ENCODE results near the gene SF3B2. TPM values are rescaled to one million over a fixed set of nuclear protein-coding genes. Genes with fewer than 3 reads are reported as not detected.

The SF3B2 gene
- 104 TPM for total RNA-seq

GRCh38 chr11:66051766-66052663 is at the start of gene SF3B2:
SF3B2 (plus strand) TSS chr11:66052364; CDS start chr11:66052385, 21 bp downstream.

GRCh38 chr11:66011785-66012303 is 40.3 kb upstream of the SF3B2 start, which contains the start of gene CST6:
CST6 (plus strand) TSS chr11:66012008; CDS start chr11:66012045, 37 bp downstream.

DNA sequence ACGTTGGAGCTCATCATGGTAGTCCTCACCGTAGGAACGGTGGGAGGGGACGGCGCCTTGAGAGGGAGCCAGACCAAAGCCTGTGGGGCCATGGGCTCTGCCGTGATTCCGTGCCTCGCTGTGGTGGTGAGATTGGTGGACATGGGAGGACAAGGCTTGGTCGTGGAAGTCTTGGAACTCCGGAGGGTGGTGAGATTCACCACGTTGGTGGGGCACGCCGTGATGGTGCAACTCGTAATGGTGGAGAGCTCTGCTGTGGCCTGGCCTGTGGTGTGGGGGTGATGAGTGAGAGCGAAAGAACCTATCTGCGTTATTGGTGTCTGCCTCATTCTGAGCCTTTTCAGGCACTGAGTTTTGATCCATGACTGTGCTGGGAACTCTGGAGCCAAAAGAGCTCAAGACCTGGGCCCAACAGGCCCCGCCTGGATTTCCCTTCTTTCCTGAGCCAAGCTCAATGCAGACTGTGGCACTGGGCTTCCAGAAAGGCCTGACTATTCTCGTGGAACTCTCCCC is 26.1 kb upstream of the SF3B2 start, which contains the start of gene CATSPER1:
Gene CATSPER1, minus strand, starts transcription at position 463 of the 513 bp plus-strand sequence. Its CDS starts 100 bp downstream, at position 363.

GRCh38 chr11:66048547-66049323 is 3.4 kb upstream of the SF3B2 start, which contains the start of gene GAL3ST3:
GAL3ST3 (minus strand) TSS chr11:66049161; CDS start chr11:66045415, 3,746 bp downstream.

GRCh38 chr11:66069715-66070603 is 17.8 kb downstream of the SF3B2 start, which contains the start of gene PACS1:
PACS1 (plus strand) TSS chr11:66070272; CDS start chr11:66070487, 215 bp downstream.

Other genes with a start within 250 kb of the SF3B2 start
- gene SNX32, start 218.4 kb upstream of the SF3B2 start, total RNA-seq, result 7.6 TPM
- gene CFL1, start 194.2 kb upstream of the SF3B2 start, total RNA-seq, result 545 TPM
- 43.1 TPM for gene MUS81, start 191.9 kb upstream of the SF3B2 start, total RNA-seq
- gene EFEMP2, start 179.6 kb upstream of the SF3B2 start, total RNA-seq, result 12.7 TPM
- not detected for gene CTSW, start 172.5 kb upstream of the SF3B2 start, total RNA-seq
- gene FIBP, start 163.9 kb upstream of the SF3B2 start, total RNA-seq, result 141 TPM
- gene CCDC85B, start 161.7 kb upstream of the SF3B2 start, total RNA-seq, result 15.2 TPM
- gene FOSL1, start 152.0 kb upstream of the SF3B2 start, total RNA-seq, result not detected
- 15.2 TPM for gene C11orf68, start 133.3 kb upstream of the SF3B2 start, total RNA-seq
- gene DRAP1, start 132.9 kb upstream of the SF3B2 start, total RNA-seq, result 75.9 TPM
- gene TSGA10IP, start 106.9 kb upstream of the SF3B2 start, total RNA-seq, result 0.69 TPM
- 28.6 TPM for gene SART1, start 90.6 kb upstream of the SF3B2 start, total RNA-seq
- 24.7 TPM for gene EIF1AD, start 50.2 kb upstream of the SF3B2 start, total RNA-seq
- 26.3 TPM for gene BANF1, start 49.9 kb upstream of the SF3B2 start, total RNA-seq
- gene CST6, start 40.4 kb upstream of the SF3B2 start, total RNA-seq, result not detected
- not detected for gene CATSPER1, start 25.9 kb upstream of the SF3B2 start, total RNA-seq
- gene GAL3ST3, start 3.2 kb upstream of the SF3B2 start, total RNA-seq, result 15.5 TPM
- gene PACS1, start 17.9 kb downstream of the SF3B2 start, total RNA-seq, result 57.9 TPM
- 34.6 TPM for gene KLC2, start 205.3 kb downstream of the SF3B2 start, total RNA-seq
- gene RAB1B, start 216.3 kb downstream of the SF3B2 start, total RNA-seq, result 35.8 TPM
- gene CNIH2, start 225.8 kb downstream of the SF3B2 start, total RNA-seq, result 94.8 TPM
- 27.7 TPM for gene YIF1A, start 236.8 kb downstream of the SF3B2 start, total RNA-seq
- 23.5 TPM for gene TMEM151A, start 239.5 kb downstream of the SF3B2 start, total RNA-seq